HepG2 (cell line): ENCODE measurements around the gene SLC24A4. TPM values are rescaled to one million over a fixed set of nuclear protein-coding genes. Genes with fewer than 3 reads are reported as not detected.

Source experiments
- CBX5 ChIP-seq: sonication (generic); formaldehyde crosslinking; IDR thresholded peaks from 2 replicates; pipeline ENCODE4 v1.4.0; 2020; ENCODE audit warnings: missing genetic modification reagents, borderline replicate concordance
- ISX ChIP-seq: sonication (generic); formaldehyde crosslinking; conservative IDR thresholded peaks from 2 replicates; pipeline ENCODE4 v1.5.0; 2020; ENCODE audit warnings: missing genetic modification reagents
- NR2C2 ChIP-seq: sonication (generic); formaldehyde crosslinking; IDR thresholded peaks from 2 replicates; pipeline ENCODE4 v1.4.0; 2020; ENCODE audit warnings: missing genetic modification reagents, mild to moderate bottlenecking, moderate library complexity, borderline replicate concordance
- SNAI1 ChIP-seq: sonication (generic); formaldehyde crosslinking; IDR thresholded peaks from 2 replicates; pipeline ENCODE4 v1.5.0; 2020; ENCODE audit warnings: mild to moderate bottlenecking, missing genetic modification reagents, borderline replicate concordance
- ZBTB42 ChIP-seq: sonication (generic); formaldehyde crosslinking; IDR thresholded peaks from 2 replicates; pipeline ENCODE4 v1.5.0; 2020; ENCODE audit warnings: mild to moderate bottlenecking, missing genetic modification reagents
- ZNF292 ChIP-seq: sonication (generic); formaldehyde crosslinking; IDR thresholded peaks from 2 replicates; pipeline ENCODE4 v1.8.1; 2022; ENCODE audit warnings: mild to moderate bottlenecking, low read depth, missing genetic modification reagents, borderline replicate concordance
- ZNF446 ChIP-seq: sonication (generic); formaldehyde crosslinking; IDR thresholded peaks from 2 replicates; pipeline ENCODE4 v1.5.0; 2020; ENCODE audit warnings: mild to moderate bottlenecking, missing genetic modification reagents
- ZSCAN9 ChIP-seq: IDR thresholded peaks from 2 replicates; pipeline ENCODE4 v1.6.1; 2016; ENCODE audit warnings: borderline replicate concordance
- polyA plus RNA-seq, 8 experiments: library from polyadenylated mRNA; depleted of rRNA in 3 of 8; stranded (reverse) in 7 of 8; unstranded in 1 of 8; fragments of >200 nt; fragmentation: Illumina TruSeq in 4 of 8; extraction: Trizol in 4 of 8; gene quantifications; 2 replicates each; pipeline versions ENCODE4 v1.2.1 to v1.2.3, GENCODE V29; 2011 to 2016; ENCODE audit warnings: low read depth in 4 of 8, missing spikeins in 1 of 8, mixed read lengths in 1 of 8; ENCODE audit not compliant: insufficient read depth in 1 of 8
- total RNA-seq, 5 experiments: library from RNA; depleted of rRNA; stranded (reverse); fragments of >200 nt; fragmentation: Illumina TruSeq; extraction: Trizol; gene quantifications; 2 replicates each; pipeline ENCODE4 v1.2.3, GENCODE V29; 2016; ENCODE audit warnings: low read depth in 1 of 5
- TF ChIP-seq, protein P1 (sequence below): sonication (generic); formaldehyde crosslinking; IDR thresholded peaks from 2 replicates; pipeline ENCODE4 v1.4.0; 2020; ENCODE audit warnings: missing genetic modification reagents, low read depth, mild to moderate bottlenecking, borderline replicate concordance
- TF ChIP-seq, protein P2 (sequence below): sonication (generic); formaldehyde crosslinking; IDR thresholded peaks from 2 replicates; pipeline ENCODE4 v1.4.0; 2020; ENCODE audit warnings: mild to moderate bottlenecking, missing genetic modification reagents
- TF ChIP-seq, protein P3 (sequence below): sonication (generic); formaldehyde crosslinking; IDR thresholded peaks from 2 replicates; pipeline ENCODE4 v1.5.0; 2020; ENCODE audit warnings: missing genetic modification reagents
- TF ChIP-seq, protein P4 (sequence below): sonication (generic); formaldehyde crosslinking; IDR thresholded peaks from 2 replicates; pipeline ENCODE4 v1.5.1; 2020; ENCODE audit warnings: mild to moderate bottlenecking, missing genetic modification reagents, borderline replicate concordance
- TF ChIP-seq, protein P5 (sequence below): sonication (generic); formaldehyde crosslinking; IDR thresholded peaks from 2 replicates; pipeline ENCODE4 v1.4.0; 2020; ENCODE audit warnings: missing genetic modification reagents
- TF ChIP-seq, protein P6 (sequence below), 2 experiments: sonication (generic) in 1 of 2; formaldehyde crosslinking in 1 of 2; IDR thresholded peaks; 2 replicates each; pipeline versions ENCODE4 v1.4.0 to v1.6.1; 2016 to 2020; ENCODE audit warnings: borderline replicate concordance in 1 of 2, low read depth in 1 of 2, mild to moderate bottlenecking in 1 of 2, missing genetic modification reagents in 1 of 2
- TF ChIP-seq, protein P7 (sequence below): IDR thresholded peaks from 2 replicates; pipeline ENCODE4 v1.6.1; 2016; ENCODE audit warnings: mild to moderate bottlenecking, missing biosample characterization, missing genetic modification reagents
- TF ChIP-seq, protein P8 (sequence below): IDR thresholded peaks from 2 replicates; pipeline ENCODE4 v1.6.1; 2012; ENCODE audit warnings: low read depth, low read length, improper control_type of control experiment

The SLC24A4 gene
- total and polyA plus RNA-seq, 2 of the 13 experiments (the other 11 are each of a cell fraction or from before 2014, with no cell fraction given), result not detected

DNA sequence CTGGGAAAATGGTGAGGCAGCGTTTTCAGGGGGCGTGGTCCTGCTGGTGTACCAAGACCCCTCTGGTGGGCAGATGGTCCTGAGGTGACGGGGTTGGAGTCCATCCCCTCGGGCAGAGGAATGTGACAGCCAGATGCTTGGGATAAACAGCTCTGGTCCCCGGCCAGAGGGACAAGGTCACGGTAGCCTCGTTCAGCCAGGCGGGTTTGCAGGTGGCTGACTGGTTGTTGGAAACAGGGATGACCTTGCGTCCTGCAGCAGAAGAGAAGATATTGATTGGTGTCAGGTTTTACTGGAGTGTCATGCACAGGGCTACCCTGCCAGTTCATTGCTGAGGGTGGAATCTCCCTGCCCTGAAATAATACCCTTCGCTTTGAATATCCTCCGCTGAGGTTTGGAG is 43.3 kb downstream of the SLC24A4 start (continued):
- TF ChIP-seq, protein P1, sequence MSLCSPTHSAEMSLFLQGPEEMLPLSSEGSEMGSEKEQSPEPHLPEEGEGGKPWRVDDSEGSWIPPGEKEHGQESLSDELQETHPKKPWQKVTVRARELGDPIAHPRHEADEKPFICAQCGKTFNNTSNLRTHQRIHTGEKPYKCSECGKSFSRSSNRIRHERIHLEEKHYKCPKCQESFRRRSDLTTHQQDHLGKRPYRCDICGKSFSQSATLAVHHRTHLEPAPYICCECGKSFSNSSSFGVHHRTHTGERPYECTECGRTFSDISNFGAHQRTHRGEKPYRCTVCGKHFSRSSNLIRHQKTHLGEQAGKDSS (CRISPR knock-in tag), result peak; percentile 43; the same call in 1 of the 2 replicates
- TF ChIP-seq CBX5 (CRISPR knock-in tag), result no peak
- TF ChIP-seq, protein P2, sequence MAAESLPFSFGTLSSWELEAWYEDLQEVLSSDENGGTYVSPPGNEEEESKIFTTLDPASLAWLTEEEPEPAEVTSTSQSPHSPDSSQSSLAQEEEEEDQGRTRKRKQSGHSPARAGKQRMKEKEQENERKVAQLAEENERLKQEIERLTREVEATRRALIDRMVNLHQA, result no peak
- TF ChIP-seq ZNF292 (CRISPR knock-in tag), result peak; percentile 67; the same call in 1 of the 2 replicates
- no peak for TF ChIP-seq ISX (CRISPR knock-in tag)
- TF ChIP-seq, protein P3, sequence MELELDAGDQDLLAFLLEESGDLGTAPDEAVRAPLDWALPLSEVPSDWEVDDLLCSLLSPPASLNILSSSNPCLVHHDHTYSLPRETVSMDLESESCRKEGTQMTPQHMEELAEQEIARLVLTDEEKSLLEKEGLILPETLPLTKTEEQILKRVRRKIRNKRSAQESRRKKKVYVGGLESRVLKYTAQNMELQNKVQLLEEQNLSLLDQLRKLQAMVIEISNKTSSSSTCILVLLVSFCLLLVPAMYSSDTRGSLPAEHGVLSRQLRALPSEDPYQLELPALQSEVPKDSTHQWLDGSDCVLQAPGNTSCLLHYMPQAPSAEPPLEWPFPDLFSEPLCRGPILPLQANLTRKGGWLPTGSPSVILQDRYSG, result no peak
- no peak for TF ChIP-seq ZNF446 (CRISPR knock-in tag)
- TF ChIP-seq ZBTB42, result peak; percentile 98
- peak; percentile 67 for TF ChIP-seq NR2C2 (CRISPR knock-in tag)
- TF ChIP-seq, protein P4, sequence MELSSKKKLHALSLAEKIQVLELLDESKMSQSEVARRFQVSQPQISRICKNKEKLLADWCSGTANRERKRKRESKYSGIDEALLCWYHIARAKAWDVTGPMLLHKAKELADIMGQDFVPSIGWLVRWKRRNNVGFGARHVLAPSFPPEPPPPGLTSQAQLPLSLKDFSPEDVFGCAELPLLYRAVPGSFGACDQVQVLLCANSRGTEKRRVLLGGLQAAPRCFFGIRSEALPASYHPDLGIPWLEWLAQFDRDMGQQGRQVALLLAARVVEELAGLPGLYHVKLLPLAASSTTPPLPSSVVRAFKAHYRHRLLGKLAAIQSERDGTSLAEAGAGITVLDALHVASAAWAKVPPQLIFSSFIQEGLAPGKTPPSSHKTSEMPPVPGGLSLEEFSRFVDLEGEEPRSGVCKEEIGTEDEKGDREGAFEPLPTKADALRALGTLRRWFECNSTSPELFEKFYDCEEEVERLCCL, result no peak
- TF ChIP-seq ZSCAN9 (CRISPR knock-in tag), result no peak
- TF ChIP-seq, protein P5, sequence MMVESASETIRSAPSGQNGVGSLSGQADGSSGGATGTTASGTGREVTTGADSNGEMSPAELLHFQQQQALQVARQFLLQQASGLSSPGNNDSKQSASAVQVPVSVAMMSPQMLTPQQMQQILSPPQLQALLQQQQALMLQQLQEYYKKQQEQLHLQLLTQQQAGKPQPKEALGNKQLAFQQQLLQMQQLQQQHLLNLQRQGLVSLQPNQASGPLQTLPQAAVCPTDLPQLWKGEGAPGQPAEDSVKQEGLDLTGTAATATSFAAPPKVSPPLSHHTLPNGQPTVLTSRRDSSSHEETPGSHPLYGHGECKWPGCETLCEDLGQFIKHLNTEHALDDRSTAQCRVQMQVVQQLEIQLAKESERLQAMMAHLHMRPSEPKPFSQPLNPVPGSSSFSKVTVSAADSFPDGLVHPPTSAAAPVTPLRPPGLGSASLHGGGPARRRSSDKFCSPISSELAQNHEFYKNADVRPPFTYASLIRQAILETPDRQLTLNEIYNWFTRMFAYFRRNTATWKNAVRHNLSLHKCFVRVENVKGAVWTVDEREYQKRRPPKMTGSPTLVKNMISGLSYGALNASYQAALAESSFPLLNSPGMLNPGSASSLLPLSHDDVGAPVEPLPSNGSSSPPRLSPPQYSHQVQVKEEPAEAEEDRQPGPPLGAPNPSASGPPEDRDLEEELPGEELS (CRISPR knock-in tag), result 0 out of 2 replicates have a peak, but pooled peaks have one; percentile 20
- TF ChIP-seq, protein P6, sequence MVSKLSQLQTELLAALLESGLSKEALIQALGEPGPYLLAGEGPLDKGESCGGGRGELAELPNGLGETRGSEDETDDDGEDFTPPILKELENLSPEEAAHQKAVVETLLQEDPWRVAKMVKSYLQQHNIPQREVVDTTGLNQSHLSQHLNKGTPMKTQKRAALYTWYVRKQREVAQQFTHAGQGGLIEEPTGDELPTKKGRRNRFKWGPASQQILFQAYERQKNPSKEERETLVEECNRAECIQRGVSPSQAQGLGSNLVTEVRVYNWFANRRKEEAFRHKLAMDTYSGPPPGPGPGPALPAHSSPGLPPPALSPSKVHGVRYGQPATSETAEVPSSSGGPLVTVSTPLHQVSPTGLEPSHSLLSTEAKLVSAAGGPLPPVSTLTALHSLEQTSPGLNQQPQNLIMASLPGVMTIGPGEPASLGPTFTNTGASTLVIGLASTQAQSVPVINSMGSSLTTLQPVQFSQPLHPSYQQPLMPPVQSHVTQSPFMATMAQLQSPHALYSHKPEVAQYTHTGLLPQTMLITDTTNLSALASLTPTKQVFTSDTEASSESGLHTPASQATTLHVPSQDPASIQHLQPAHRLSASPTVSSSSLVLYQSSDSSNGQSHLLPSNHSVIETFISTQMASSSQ (IDR thresholded peaks at IDR 0.05; ENCODE audit: low read depth), result no peak
- TF ChIP-seq, protein P6 (CRISPR knock-in tag; IDR thresholded peaks at IDR 0.05; ENCODE audit: borderline replicate concordance), result no peak
- 0 out of 2 replicates have a peak, but pooled peaks have one; percentile 53 for TF ChIP-seq SNAI1 (CRISPR knock-in tag)
- TF ChIP-seq, protein P7, sequence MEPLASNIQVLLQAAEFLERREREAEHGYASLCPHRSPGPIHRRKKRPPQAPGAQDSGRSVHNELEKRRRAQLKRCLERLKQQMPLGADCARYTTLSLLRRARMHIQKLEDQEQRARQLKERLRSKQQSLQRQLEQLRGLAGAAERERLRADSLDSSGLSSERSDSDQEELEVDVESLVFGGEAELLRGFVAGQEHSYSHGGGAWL (CRISPR knock-in tag), result no peak
- TF ChIP-seq, protein P8, sequence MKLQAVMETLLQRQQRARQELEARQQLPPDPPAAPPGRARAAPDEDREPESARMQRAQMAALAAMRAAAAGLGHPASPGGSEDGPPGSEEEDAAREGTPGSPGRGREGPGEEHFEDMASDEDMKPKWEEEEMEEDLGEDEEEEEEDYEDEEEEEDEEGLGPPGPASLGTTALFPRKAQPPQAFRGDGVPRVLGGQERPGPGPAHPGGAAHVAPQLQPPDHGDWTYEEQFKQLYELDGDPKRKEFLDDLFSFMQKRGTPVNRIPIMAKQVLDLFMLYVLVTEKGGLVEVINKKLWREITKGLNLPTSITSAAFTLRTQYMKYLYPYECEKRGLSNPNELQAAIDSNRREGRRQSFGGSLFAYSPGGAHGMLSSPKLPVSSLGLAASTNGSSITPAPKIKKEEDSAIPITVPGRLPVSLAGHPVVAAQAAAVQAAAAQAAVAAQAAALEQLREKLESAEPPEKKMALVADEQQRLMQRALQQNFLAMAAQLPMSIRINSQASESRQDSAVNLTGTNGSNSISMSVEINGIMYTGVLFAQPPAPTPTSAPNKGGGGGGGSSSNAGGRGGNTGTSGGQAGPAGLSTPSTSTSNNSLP, result no peak
